AG09309 (cell line): ENCODE results near the gene UNK.

ENCODE experiments used
- DNase-seq: peaks from one replicate; pipeline ENCODE4 v3.0.0-alpha.2; 2010; ENCODE audit warnings: low read depth
- H3K4me3 ChIP-seq: 2 replicates; pipeline ENCODE4 v1.5.1; 2011; ENCODE audit warnings: mild to moderate bottlenecking, low read depth, low read length, moderate library complexity; ENCODE audit not compliant: control insufficient read depth
- CTCF ChIP-seq: IDR thresholded peaks from 2 replicates; pipeline ENCODE4 v1.5.1; 2011; ENCODE audit warnings: mild to moderate bottlenecking, low read depth, low read length, inconsistent platforms; ENCODE audit not compliant: insufficient read depth, control insufficient read depth; ENCODE audit errors: missing control alignments

UNK gene

GRCh38 chr17:75791254-75791653 lies 6.6 kb downstream of the UNK start:
- no peak for DNase-seq
- no peak overlapping the region for H3K4me3 ChIP-seq
- no peak for TF ChIP-seq CTCF

GRCh38 chr17:75793460-75793859 lies 8.9 kb downstream of the UNK start:
- no peak for DNase-seq
- H3K4me3 ChIP-seq, result no peak overlapping the region
- no peak for TF ChIP-seq CTCF

- TF ChIP-seq CTCF, result no peak
- DNase-seq, result no peak
- H3K4me3 ChIP-seq, result no peak overlapping the region
These were observed 11.4 kb downstream of the UNK start for GRCh38 chr17:75795820-75796607.

GRCh38 chr17:75799402-75799801 lies 14.8 kb downstream of the UNK start:
- DNase-seq, result no peak
- no peak overlapping the region for H3K4me3 ChIP-seq
- no peak for TF ChIP-seq CTCF

GRCh38 chr17:75803883-75804282 lies 19.3 kb downstream of the UNK start:
- no peak overlapping the region for H3K4me3 ChIP-seq
- DNase-seq, result no peak
- no peak for TF ChIP-seq CTCF

GRCh38 chr17:75806822-75807500 lies 22.4 kb downstream of the UNK start:
- no peak for DNase-seq
- no peak for TF ChIP-seq CTCF
- no peak overlapping the region for H3K4me3 ChIP-seq
